HFFc6 (cell line): ENCODE results near the gene IL17A. TPM values are rescaled to one million over a fixed set of nuclear protein-coding genes. Genes with fewer than 3 reads are reported as not detected.

Source experiments
- DNase-seq: peaks from one replicate; pipeline ENCODE4 v3.0.0-alpha.2; 2018
- H3K27ac Mint-ChIP-seq: 2 replicates; pipeline ENCODE4 v1.8.0; 2020; ENCODE audit warnings: mild to moderate bottlenecking, mixed read lengths
- H3K27me3 Mint-ChIP-seq: 2 replicates; pipeline ENCODE4 v1.8.0; 2021; ENCODE audit warnings: mild to moderate bottlenecking, moderate library complexity, mixed read lengths; ENCODE audit not compliant: insufficient read depth
- H3K36me3 Mint-ChIP-seq: 2 replicates; pipeline ENCODE4 v1.8.0; 2021; ENCODE audit warnings: low read depth, mixed read lengths
- H3K4me1 Mint-ChIP-seq: 2 replicates; pipeline ENCODE4 v1.8.0; 2020; ENCODE audit warnings: low read depth, mixed read lengths
- H3K4me3 Mint-ChIP-seq: 2 replicates; pipeline ENCODE4 v1.8.0; 2020; ENCODE audit warnings: mild to moderate bottlenecking, moderate library complexity, mixed read lengths
- H3K9me3 Mint-ChIP-seq: 2 replicates; pipeline ENCODE4 v1.8.0; 2020; ENCODE audit warnings: mild to moderate bottlenecking, mixed read lengths
- total RNA-seq, 6 experiments: library from RNA; stranded (reverse); fragmentation: NEBNext Ultra II Directional; extraction: Animal tissue kit (Norgen Biotek cat#: 25700); gene quantifications; 2 replicates in 1 of 6; 3 replicates in 5 of 6; pipeline ENCODE4 v1.2.3, GENCODE V29; 2021
- TF ChIP-seq, protein P1 (sequence below): fragments of 200-600 bp; sonication (generic); IDR thresholded peaks from 2 replicates; pipeline ENCODE4 v1.5.0; 2021; ENCODE audit warnings: antibody characterized with exemption, mild to moderate bottlenecking

IL17A gene
- total RNA-seq, 6 experiments from 2014 or later = not detected

GRCh38 chr6:52180787-52181558 is 5.2 kb upstream of the IL17A start:
- DNase-seq = no peak
- no peaks in the 10 kb centered on the region for H3K9me3 Mint-ChIP-seq
- no peaks in the 10 kb centered on the region for H3K4me1 Mint-ChIP-seq
- no peaks in the 10 kb centered on the region for H3K36me3 Mint-ChIP-seq
- H3K27me3 Mint-ChIP-seq = peaks cover 4% of the 10 kb centered on the region; the same call in 1 of the 2 replicates
- H3K4me3 Mint-ChIP-seq = no peak overlapping the region
- TF ChIP-seq, protein P1, sequence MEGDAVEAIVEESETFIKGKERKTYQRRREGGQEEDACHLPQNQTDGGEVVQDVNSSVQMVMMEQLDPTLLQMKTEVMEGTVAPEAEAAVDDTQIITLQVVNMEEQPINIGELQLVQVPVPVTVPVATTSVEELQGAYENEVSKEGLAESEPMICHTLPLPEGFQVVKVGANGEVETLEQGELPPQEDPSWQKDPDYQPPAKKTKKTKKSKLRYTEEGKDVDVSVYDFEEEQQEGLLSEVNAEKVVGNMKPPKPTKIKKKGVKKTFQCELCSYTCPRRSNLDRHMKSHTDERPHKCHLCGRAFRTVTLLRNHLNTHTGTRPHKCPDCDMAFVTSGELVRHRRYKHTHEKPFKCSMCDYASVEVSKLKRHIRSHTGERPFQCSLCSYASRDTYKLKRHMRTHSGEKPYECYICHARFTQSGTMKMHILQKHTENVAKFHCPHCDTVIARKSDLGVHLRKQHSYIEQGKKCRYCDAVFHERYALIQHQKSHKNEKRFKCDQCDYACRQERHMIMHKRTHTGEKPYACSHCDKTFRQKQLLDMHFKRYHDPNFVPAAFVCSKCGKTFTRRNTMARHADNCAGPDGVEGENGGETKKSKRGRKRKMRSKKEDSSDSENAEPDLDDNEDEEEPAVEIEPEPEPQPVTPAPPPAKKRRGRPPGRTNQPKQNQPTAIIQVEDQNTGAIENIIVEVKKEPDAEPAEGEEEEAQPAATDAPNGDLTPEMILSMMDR = no peak
- H3K27ac Mint-ChIP-seq = no peak overlapping the region

DNA sequence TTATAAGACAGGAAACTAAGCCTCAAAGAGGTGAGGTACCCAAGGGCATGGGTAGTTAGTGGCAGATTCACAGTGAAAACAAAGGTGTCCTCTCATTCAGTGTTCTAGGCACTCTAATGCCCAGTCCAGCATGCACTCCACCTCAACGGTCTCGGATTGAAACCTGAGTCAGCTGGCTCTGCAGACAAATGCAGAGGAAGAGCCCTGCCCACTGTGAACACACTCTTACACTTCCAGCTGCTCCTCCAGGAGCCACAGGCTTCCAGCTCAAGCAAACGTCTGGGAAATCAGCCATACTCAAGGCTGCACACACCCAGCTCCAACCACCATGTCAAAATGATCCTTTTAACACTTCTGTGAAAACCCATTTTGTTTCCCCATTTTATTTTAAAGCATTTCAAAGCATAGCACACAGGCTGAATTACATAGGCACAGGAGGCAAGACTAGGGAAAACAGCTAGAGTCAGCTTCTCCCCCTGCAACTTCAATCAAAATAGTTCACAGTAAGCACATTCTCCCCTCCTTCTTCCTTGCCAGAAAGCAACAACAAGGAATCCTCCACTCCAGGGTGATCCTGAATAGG is 3.0 kb upstream of the IL17A start:
- Mint-ChIP-seq H3K4me3 (no peak overlapping the region), H3K36me3 (no peaks in the 10 kb centered on the region), H3K4me1 (no peaks in the 10 kb centered on the region), H3K9me3 (no peaks in the 10 kb centered on the region), H3K27me3 (peaks cover 4% of the 10 kb centered on the region; the same call in 1 of the 2 replicates), H3K27ac (no peak overlapping the region)
- TF ChIP-seq, protein P1 = no peak
- DNase-seq = no peak

GRCh38 chr6:52186480-52186879 is 305 bp downstream of the IL17A start:
- H3K27me3 Mint-ChIP-seq = peaks cover 8% of the 10 kb centered on the region
- no peaks in the 10 kb centered on the region for H3K36me3 Mint-ChIP-seq
- H3K27ac Mint-ChIP-seq = no peak overlapping the region
- H3K4me3 Mint-ChIP-seq = no peak overlapping the region
- no peaks in the 10 kb centered on the region for H3K4me1 Mint-ChIP-seq
- H3K9me3 Mint-ChIP-seq = no peaks in the 10 kb centered on the region
- no peak for DNase-seq
- TF ChIP-seq, protein P1 = no peak

DNA sequence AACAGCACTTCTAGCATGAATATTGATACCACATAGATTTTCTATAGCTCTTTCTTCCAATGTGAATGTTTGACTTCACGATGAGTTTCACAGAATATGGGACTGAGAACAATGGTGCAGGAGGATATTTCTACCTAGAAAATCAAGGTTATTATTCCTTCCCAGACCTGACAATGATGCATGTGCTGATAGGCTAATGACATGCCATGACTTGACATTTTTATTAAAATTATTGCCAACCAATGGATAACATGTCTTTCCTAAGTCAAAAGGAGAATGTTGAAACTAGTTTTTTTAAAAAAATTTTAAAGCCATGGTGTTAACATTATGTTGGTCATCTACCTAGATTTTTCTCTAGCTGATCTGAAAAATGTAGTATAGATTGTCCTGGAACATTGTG is 923 bp downstream of the IL17A start:
- Mint-ChIP-seq H3K9me3 (no peaks in the 10 kb centered on the region), H3K27me3 (peaks cover 8% of the 10 kb centered on the region), H3K27ac (no peak overlapping the region), H3K4me1 (no peaks in the 10 kb centered on the region), H3K4me3 (no peak overlapping the region), H3K36me3 (no peaks in the 10 kb centered on the region)
- TF ChIP-seq, protein P1 = no peak
- no peak for DNase-seq

DNA sequence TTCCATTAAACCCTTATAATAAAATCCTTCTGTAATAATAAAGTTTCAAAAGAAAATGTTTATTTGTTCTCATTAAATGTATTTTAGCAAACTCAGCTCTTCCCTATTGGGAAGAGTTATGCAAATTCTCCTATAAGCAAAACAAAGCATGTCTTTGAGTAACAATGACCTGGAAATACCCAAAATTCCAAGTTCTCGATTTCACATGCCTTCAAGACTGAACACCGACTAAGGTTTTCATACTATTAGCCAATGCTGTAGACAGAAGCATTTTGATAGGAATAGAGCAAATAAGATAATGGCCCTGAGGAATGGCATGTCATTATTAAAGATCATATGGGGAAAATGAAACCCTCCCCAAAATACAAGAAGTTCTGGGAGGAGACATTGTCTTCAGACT is 3.8 kb downstream of the IL17A start:
- no peak overlapping the region for H3K27ac Mint-ChIP-seq
- H3K36me3 Mint-ChIP-seq = no peaks in the 10 kb centered on the region
- DNase-seq = no peak
- TF ChIP-seq, protein P1 = no peak
- H3K4me1 Mint-ChIP-seq = no peaks in the 10 kb centered on the region
- H3K27me3 Mint-ChIP-seq = peaks cover 4% of the 10 kb centered on the region
- no peak overlapping the region for H3K4me3 Mint-ChIP-seq
- no peaks in the 10 kb centered on the region for H3K9me3 Mint-ChIP-seq
